Suprapubic skin (tissue), 4 donors: ENCODE data around the gene CHRNA5.

Source experiments
- CTCF ChIP-seq, 2 donors: fragments of 200-600 bp in 1 of 2; fragments of 450-650 bp in 1 of 2; sonication (generic) in 1 of 2; IDR thresholded peaks; one replicate each; pipeline ENCODE4 v1.5.1; 2016 to 2019; ENCODE audit warnings: antibody characterized with exemption in 2 of 2, mild to moderate bottlenecking in 1 of 2, moderate library complexity in 1 of 2
- EP300 ChIP-seq: sonication (generic); formaldehyde crosslinking; IDR thresholded peaks from one replicate; pipeline ENCODE4 v1.6.1; 2017; ENCODE audit warnings: antibody characterized with exemption
- POLR2A ChIP-seq, 2 donors: fragments of 450-650 bp; IDR thresholded peaks; one replicate each; pipeline ENCODE4 v1.6.1; 2017; ENCODE audit warnings: antibody characterized with exemption in 2 of 2, mild to moderate bottlenecking in 2 of 2, moderate library complexity in 2 of 2
- POLR2AphosphoS5 ChIP-seq, 3 donors: sonication (generic); formaldehyde crosslinking; IDR thresholded peaks; one replicate each; pipeline ENCODE4 v1.6.1; 2017; ENCODE audit warnings: antibody characterized with exemption in 3 of 3

GRCh38 chr15:78597583-78597982, 32.3 kb downstream of the CHRNA5 start:
- no peak for TF ChIP-seq CTCF (IDR thresholded peaks at IDR 0.05)
- no peak for TF ChIP-seq POLR2A (IDR thresholded peaks at IDR 0.05)
- no peak for TF ChIP-seq POLR2AphosphoS5 (IDR thresholded peaks at IDR 0.05)
- TF ChIP-seq EP300, result no peak
